Mesendoderm (in vitro differentiated cells): ENCODE measurements around the gene ODF2L.
"Not testable (repeated sequence)": the region's sequence is repeated elsewhere in the genome, so short reads cannot be mapped to it uniquely, and the experiment has no call there.

Source experiments
- DNase-seq: peaks from one replicate; pipeline ENCODE4 v3.0.0; 2013
- H2AK5ac ChIP-seq: 2 replicates; pipeline ENCODE4 v1.6.1; 2013; ENCODE audit warnings: low read length, inconsistent platforms
- H2BK120ac ChIP-seq: 2 replicates; pipeline ENCODE4 v1.6.1; 2013; ENCODE audit warnings: low read depth, mild to moderate bottlenecking, low read length, moderate library complexity, mixed read lengths
- H2BK15ac ChIP-seq: replicated peaks from 2 replicates; pipeline ENCODE4 v1.6.1; 2013; ENCODE audit warnings: low read depth, mild to moderate bottlenecking, moderate library complexity
- H2BK5ac ChIP-seq: 2 replicates; pipeline ENCODE4 v1.6.1; 2013; ENCODE audit warnings: low read length, inconsistent platforms
- H3K18ac ChIP-seq: 2 replicates; pipeline ENCODE4 v1.6.1; 2013; ENCODE audit warnings: mild to moderate bottlenecking, low read length, mixed read lengths
- H3K23ac ChIP-seq: one replicate; pipeline ENCODE4 v1.6.1; 2013; ENCODE audit warnings: low read length
- H3K27ac ChIP-seq: 2 replicates; pipeline ENCODE4 v1.5.1; 2013; ENCODE audit warnings: low read depth, mild to moderate bottlenecking, inconsistent platforms, low read length, moderate library complexity
- H3K27me3 ChIP-seq: 2 replicates; pipeline ENCODE4 v1.6.1; 2013; ENCODE audit warnings: low read length, control low read depth, mild to moderate bottlenecking, inconsistent platforms; ENCODE audit not compliant: insufficient read depth, poor library complexity
- H3K36me3 ChIP-seq: 2 replicates; pipeline ENCODE4 v1.6.1; 2013; ENCODE audit warnings: low read length, inconsistent platforms; ENCODE audit not compliant: control insufficient read depth, insufficient read depth
- H3K4ac ChIP-seq: one replicate; pipeline ENCODE4 v1.6.1; 2013; ENCODE audit warnings: low read depth, mild to moderate bottlenecking, low read length, moderate library complexity
- H3K4me1 ChIP-seq: 2 replicates; pipeline ENCODE4 v1.6.1; 2013; ENCODE audit warnings: low read depth, low read length, inconsistent platforms; ENCODE audit not compliant: control insufficient read depth
- H3K4me2 ChIP-seq: 2 replicates; pipeline ENCODE4 v1.6.1; 2013; ENCODE audit warnings: low read length
- H3K4me3 ChIP-seq: 2 replicates; pipeline ENCODE4 v1.5.1; 2013; ENCODE audit warnings: mild to moderate bottlenecking, low read length
- H3K56ac ChIP-seq: one replicate; pipeline ENCODE4 v1.6.1; 2013; ENCODE audit warnings: low read length
- H3K79me1 ChIP-seq: 2 replicates; pipeline ENCODE4 v1.6.1; 2013; ENCODE audit warnings: low read length, inconsistent platforms
- H3K79me2 ChIP-seq: 2 replicates; pipeline ENCODE4 v1.6.1; 2013; ENCODE audit warnings: mild to moderate bottlenecking, low read length; ENCODE audit not compliant: control insufficient read depth, insufficient read depth
- H3K9ac ChIP-seq: 2 replicates; pipeline ENCODE4 v1.6.1; 2013; ENCODE audit warnings: low read length, inconsistent platforms
- H4K5ac ChIP-seq: one replicate; pipeline ENCODE4 v1.6.1; 2013; ENCODE audit warnings: low read length
- H4K8ac ChIP-seq: one replicate; pipeline ENCODE4 v1.6.1; 2013; ENCODE audit warnings: low read depth, mild to moderate bottlenecking, control low read depth, low read length, moderate library complexity
- WGBS: extraction: QIAGEN DNeasy Blood & Tissue Kit; methylation state at CpG from one replicate; pipeline ENCODE4 v1.1.7; 2013; ENCODE audit warnings: low lambda C conversion rate, missing lambda C conversion rate; ENCODE audit not compliant: insufficient coverage; ENCODE audit errors: extremely low coverage; 5-methylcytosine and 5-hydroxymethylcytosine counted together

ODF2L gene

DNA sequence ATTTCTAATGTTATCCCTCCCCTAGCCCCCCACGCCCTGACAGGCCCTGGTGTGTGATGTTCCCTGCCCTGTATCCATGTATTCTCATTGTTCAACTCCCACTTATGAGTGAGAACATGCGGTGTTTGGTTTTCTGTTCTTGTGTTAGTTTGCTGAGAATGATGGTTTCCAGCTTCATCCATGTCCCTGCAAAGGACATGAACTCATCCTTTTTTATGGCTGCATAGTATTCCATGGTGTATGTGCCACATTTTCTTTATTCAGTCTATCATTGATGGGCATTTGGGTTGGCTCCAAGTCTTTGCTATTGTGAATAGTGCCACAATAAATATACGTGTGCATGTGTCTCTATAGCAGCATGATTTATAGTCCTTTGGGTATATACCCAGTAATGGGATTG lies 45.9 kb downstream of the ODF2L start:
- H3K4me2 ChIP-seq = not testable (repeated sequence)

GRCh38 chr1:86346388-86346787 lies 49.7 kb downstream of the ODF2L start:
- no CpG with 5 or more reads among the region's 1 CpG for WGBS
- H3K27ac ChIP-seq = no peak overlapping the region

More for the DNA sequence above, 45.9 kb downstream of the ODF2L start:
- not testable (repeated sequence) for DNase-seq, H2AK5ac ChIP-seq, H3K27ac ChIP-seq, H3K4ac ChIP-seq, H3K4me3 ChIP-seq, H3K9ac ChIP-seq, H2BK15ac ChIP-seq, H3K79me1 ChIP-seq, H3K56ac ChIP-seq, H2BK5ac ChIP-seq, H3K27me3 ChIP-seq, H3K79me2 ChIP-seq, H4K5ac ChIP-seq, H3K4me1 ChIP-seq, H3K23ac ChIP-seq, H3K36me3 ChIP-seq, H4K8ac ChIP-seq, H3K18ac ChIP-seq, H2BK120ac ChIP-seq
- WGBS = no CpG with 5 or more reads among the region's 3 CpGs

GRCh38 chr1:86345042-86345441 lies 51.1 kb downstream of the ODF2L start:
- H3K4me1 ChIP-seq = no peaks in the 10 kb centered on the region

More at GRCh38 chr1:86346388-86346787, 49.7 kb downstream of the ODF2L start:
- Histone ChIP-seq H3K27me3 (no peaks in the 10 kb centered on the region), H3K9ac (no peak overlapping the region), H3K4me3 (no peak overlapping the region), H3K79me1 (no peaks in the 10 kb centered on the region), H3K18ac (no peak overlapping the region), H2BK120ac (no peak overlapping the region), H3K56ac (no peak overlapping the region), H4K5ac (no peak overlapping the region), H2BK5ac (no peak overlapping the region), H2AK5ac (no peak overlapping the region), H3K79me2 (no peaks in the 10 kb centered on the region), H3K4me1 (no peaks in the 10 kb centered on the region), H3K36me3 (no peaks in the 10 kb centered on the region), H3K4me2 (no peak overlapping the region), H4K8ac (no peak overlapping the region), H3K23ac (no peak overlapping the region), H2BK15ac (no peak overlapping the region), H3K4ac (no peak overlapping the region)
- no peak for DNase-seq

GRCh38 chr1:86339906-86340305 lies 56.2 kb downstream of the ODF2L start:
- WGBS = no CpG with 5 or more reads among the region's 7 CpGs
- no peak overlapping the region for H3K4ac ChIP-seq
- no peak overlapping the region for H2BK15ac ChIP-seq
- H3K56ac ChIP-seq = no peak overlapping the region
- H2BK120ac ChIP-seq = no peak overlapping the region
- H4K8ac ChIP-seq = no peak overlapping the region
- H3K79me2 ChIP-seq = no peaks in the 10 kb centered on the region
- DNase-seq = no peak
- no peak overlapping the region for H3K27ac ChIP-seq
- H2BK5ac ChIP-seq = no peak overlapping the region
- no peak overlapping the region for H3K18ac ChIP-seq
- H3K4me3 ChIP-seq = no peak overlapping the region
- no peaks in the 10 kb centered on the region for H3K4me1 ChIP-seq
- no peaks in the 10 kb centered on the region for H3K27me3 ChIP-seq
- no peak overlapping the region for H3K4me2 ChIP-seq
- H3K36me3 ChIP-seq = no peaks in the 10 kb centered on the region
- H2AK5ac ChIP-seq = no peak overlapping the region
- no peak overlapping the region for H4K5ac ChIP-seq
- H3K23ac ChIP-seq = no peak overlapping the region
- H3K9ac ChIP-seq = no peak overlapping the region
- no peaks in the 10 kb centered on the region for H3K79me1 ChIP-seq

More at GRCh38 chr1:86345042-86345441, 51.1 kb downstream of the ODF2L start:
- no peak overlapping the region for H3K9ac ChIP-seq
- H4K8ac ChIP-seq = no peak overlapping the region
- no peaks in the 10 kb centered on the region for H3K36me3 ChIP-seq
- H2BK120ac ChIP-seq = no peak overlapping the region
- no peak overlapping the region for H3K4me3 ChIP-seq
- no peaks in the 10 kb centered on the region for H3K79me2 ChIP-seq
- no peak overlapping the region for H3K23ac ChIP-seq
- H3K56ac ChIP-seq = no peak overlapping the region
- H2BK15ac ChIP-seq = no peak overlapping the region
- no CpG with 5 or more reads among the region's 2 CpGs for WGBS
- no peak for DNase-seq
- H3K27me3 ChIP-seq = no peaks in the 10 kb centered on the region
- H3K27ac ChIP-seq = no peak overlapping the region
- no peak overlapping the region for H4K5ac ChIP-seq
- H3K4me2 ChIP-seq = no peak overlapping the region
- H3K4ac ChIP-seq = no peak overlapping the region
- H2BK5ac ChIP-seq = no peak overlapping the region
- no peaks in the 10 kb centered on the region for H3K79me1 ChIP-seq
- no peak overlapping the region for H3K18ac ChIP-seq
- no peak overlapping the region for H2AK5ac ChIP-seq

DNA sequence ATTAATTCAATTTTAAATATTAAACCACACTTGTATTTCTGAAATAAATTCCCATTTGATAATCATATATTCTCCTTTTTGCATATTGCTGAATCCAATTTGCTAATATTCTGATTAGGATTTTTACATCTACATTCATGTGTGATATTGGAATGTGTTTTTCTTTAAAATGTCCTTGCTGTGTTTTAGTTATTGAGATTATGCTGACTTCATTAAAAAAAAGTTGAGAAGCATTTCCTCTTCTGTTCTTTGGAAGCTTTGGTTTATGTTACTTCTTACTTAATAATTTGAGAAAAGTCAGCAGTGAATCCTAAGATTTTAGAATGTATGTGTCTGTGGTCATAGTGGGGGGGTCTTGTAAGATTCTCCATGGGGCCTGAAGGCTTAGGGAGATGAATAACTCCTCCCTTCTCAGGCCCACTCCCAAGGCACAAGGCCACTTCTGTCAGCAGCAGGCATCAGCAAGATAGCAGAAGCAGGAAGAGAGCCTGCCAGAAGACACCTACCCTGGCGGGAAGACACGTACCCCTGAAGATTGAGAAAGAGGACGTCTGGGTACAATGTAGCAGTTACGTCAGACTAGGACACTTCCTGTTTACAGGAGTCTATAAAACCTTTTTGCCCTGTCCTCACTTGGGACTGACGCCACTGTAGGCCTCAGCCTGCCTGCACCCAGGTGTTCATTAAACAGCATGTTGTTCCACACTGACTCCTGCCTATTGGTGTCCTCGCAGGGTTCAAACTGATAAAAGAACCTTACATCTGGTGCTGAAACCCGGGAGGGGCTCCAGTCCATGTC lies 56.9 kb downstream of the ODF2L start:
- H3K27me3 ChIP-seq = no peaks in the 10 kb centered on the region
- H3K4me2 ChIP-seq = no peak overlapping the region
- no CpG with 5 or more reads among the region's 7 CpGs for WGBS
- H3K27ac ChIP-seq = no peak overlapping the region
- H4K5ac ChIP-seq = no peak overlapping the region
- no peak overlapping the region for H2BK5ac ChIP-seq
- H3K18ac ChIP-seq = no peak overlapping the region
- H3K36me3 ChIP-seq = no peaks in the 10 kb centered on the region
- H2BK15ac ChIP-seq = no peak overlapping the region
- H3K4me1 ChIP-seq = no peaks in the 10 kb centered on the region
- H3K4me3 ChIP-seq = no peak overlapping the region
- H3K23ac ChIP-seq = no peak overlapping the region
- no peak overlapping the region for H3K4ac ChIP-seq
- H2BK120ac ChIP-seq = no peak overlapping the region
- H4K8ac ChIP-seq = no peak overlapping the region
- H3K9ac ChIP-seq = no peak overlapping the region
- H3K56ac ChIP-seq = no peak overlapping the region
- H3K79me1 ChIP-seq = no peaks in the 10 kb centered on the region
- no peak overlapping the region for H2AK5ac ChIP-seq
- DNase-seq = no peak
- H3K79me2 ChIP-seq = no peaks in the 10 kb centered on the region

DNA sequence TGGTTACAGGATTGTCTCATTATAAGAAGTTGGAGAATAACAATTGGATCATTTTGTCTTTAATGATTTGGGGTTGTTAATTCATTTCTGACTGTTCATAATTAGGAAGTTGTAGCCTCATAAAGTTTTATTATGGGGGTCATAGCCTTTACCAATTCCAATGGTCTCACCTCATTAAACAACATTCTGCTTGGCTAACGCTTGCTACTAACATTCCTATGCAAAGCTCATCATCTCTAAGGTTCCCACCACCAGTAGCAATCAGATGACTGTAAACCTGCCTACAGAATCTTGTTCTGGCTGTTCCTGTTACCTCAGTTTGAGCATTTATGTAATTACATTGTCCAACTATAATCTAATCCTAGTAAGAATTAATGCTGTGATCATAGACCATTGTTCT lies 60.2 kb downstream of the ODF2L start:
- H3K79me1 ChIP-seq = no peaks in the 10 kb centered on the region
- H3K4me1 ChIP-seq = no peaks in the 10 kb centered on the region
- H3K4ac ChIP-seq = no peak overlapping the region
- no peak overlapping the region for H4K5ac ChIP-seq
- H3K56ac ChIP-seq = no peak overlapping the region
- no peak overlapping the region for H3K4me2 ChIP-seq
- no peak overlapping the region for H2AK5ac ChIP-seq
- H3K18ac ChIP-seq = no peak overlapping the region
- H3K79me2 ChIP-seq = no peaks in the 10 kb centered on the region
- no peak overlapping the region for H3K23ac ChIP-seq
- H3K4me3 ChIP-seq = no peak overlapping the region
- no CpG with 5 or more reads among the region's 1 CpG for WGBS
- H2BK120ac ChIP-seq = no peak overlapping the region
- no peaks in the 10 kb centered on the region for H3K36me3 ChIP-seq
- H2BK15ac ChIP-seq = no peak overlapping the region
- no peaks in the 10 kb centered on the region for H3K27me3 ChIP-seq
- no peak overlapping the region for H3K27ac ChIP-seq
- no peak overlapping the region for H3K9ac ChIP-seq
- DNase-seq = peak; percentile 11
- no peak overlapping the region for H2BK5ac ChIP-seq
- H4K8ac ChIP-seq = no peak overlapping the region
